ENCODE results near the gene COL15A1.
"Not testable (repeated sequence)": the region's sequence is repeated elsewhere in the genome, so short reads cannot be mapped to it uniquely, and the experiment has no call there.

GRCh38 chr9:98911738-98912137 is 32.0 kb upstream of the COL15A1 start:
- not testable (repeated sequence) for TF ChIP-seq CTCF (IDR thresholded peaks at IDR 0.05); EZH2 (IDR thresholded peaks at IDR 0.05; ENCODE audit: borderline replicate concordance, insufficient read depth, low read depth, low read length, poor library complexity, severe bottlenecking)
